LNCaP clone FGC (cell line): ENCODE measurements around the gene DPH2.

Experiments
- DNase-seq: peaks from one replicate; pipeline ENCODE4 v3.0.0-alpha.2; 2011; ENCODE audit warnings: low read depth
- H3K4me3 ChIP-seq: 2 replicates; pipeline ENCODE4 v1.5.1; 2011; ENCODE audit warnings: mild to moderate bottlenecking, low read depth, low read length, control low read depth
- CTCF ChIP-seq: IDR thresholded peaks from 2 replicates; pipeline ENCODE4 v1.5.1; 2012; ENCODE audit warnings: mild to moderate bottlenecking; ENCODE audit not compliant: control insufficient read depth, insufficient read depth; ENCODE audit errors: extremely low read depth

The DPH2 gene

GRCh38 chr1:43969746-43970466 is at the start of gene DPH2:
DPH2 (plus strand) TSS chr1:43970010; CDS start chr1:43970176, 166 bp downstream.
- TF ChIP-seq CTCF: no peak
- H3K4me3 ChIP-seq: peak within 1 kb of the TSS; percentile 99
- DNase-seq: peak; percentile 94

DNA sequence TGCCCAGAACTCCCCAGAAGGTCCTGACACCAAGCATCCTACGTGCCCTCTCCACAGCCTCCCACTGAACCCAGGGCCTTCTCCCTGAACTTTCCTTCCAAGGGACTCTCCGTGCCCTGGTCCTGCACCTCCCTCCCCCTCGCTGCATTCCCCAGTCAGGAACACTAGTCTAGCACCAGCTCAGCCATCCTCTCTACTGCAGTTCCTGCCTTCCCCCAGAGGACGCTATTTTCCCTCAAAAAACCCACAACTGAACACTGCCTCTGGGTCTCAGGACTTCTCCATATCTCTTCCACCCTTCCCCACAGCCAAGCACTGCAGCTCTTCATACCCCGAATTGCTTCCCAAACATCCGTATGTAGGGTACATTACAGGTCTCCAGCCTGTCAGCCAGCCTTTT is 48.8 kb upstream of the DPH2 start:
- no peak for TF ChIP-seq CTCF
- no peak overlapping the region for H3K4me3 ChIP-seq
- DNase-seq: no peak

- no peak for DNase-seq
- no peak overlapping the region for H3K4me3 ChIP-seq
- no peak for TF ChIP-seq CTCF
Measured at GRCh38 chr1:43924516-43924915, 45.3 kb upstream of the DPH2 start.

DNA sequence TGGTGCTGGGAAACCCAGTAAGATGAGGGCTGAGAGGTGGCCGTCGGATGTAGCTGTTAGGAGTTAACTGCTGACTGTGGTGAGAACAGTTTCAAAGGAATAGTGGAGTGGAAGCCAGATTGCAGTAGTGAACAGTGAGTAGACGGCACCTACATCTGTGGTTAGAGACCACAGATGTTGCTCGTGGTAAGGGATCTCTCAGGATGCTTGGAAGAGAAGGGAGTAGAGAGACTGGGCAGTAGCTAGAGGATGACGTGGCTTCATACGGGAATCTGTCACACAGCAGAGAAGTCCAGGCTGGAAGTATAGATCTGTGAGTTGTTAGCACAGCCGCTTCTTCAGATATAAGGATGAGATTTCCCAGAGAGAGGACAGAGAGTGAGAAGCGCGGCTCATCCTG is 44.0 kb upstream of the DPH2 start:
- no peak overlapping the region for H3K4me3 ChIP-seq
- no peak for TF ChIP-seq CTCF
- no peak for DNase-seq

DNA sequence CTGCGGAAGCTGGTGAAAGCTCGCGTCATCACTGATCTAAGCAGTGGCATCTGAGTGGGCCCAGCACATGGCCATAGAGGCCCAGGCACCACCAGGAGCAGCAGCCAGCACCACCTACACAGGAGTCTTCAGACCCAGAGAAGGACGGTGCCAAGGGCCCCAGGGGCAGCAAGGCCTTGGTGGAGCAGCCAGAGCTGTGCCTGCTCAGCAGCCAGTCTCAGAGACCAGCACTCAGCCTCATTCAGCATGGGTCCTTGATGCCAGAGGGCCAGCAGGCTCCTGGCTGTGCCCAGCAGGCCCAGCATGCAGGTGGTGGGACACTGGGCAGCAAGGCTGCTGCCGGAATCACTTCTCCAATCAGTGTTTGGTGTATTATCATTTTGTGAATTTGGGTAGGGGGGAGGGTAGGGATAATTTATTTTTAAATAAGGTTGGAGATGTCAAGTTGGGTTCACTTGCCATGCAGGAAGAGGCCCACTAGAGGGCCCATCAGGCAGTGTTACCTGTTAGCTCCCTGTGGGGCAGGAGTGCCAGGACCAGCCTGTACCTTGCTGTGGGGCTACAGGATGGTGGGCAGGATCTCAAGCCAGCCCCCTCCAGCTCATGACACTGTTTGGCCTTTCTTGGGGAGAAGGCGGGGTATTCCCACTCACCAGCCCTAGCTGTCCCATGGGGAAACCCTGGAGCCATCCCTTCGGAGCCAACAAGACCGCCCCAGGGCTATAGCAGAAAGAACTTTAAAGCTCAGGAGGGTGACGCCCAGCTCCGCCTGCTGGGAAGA is 39.5 kb upstream of the DPH2 start:
- H3K4me3 ChIP-seq: no peak overlapping the region
- no peak for DNase-seq
- peak; percentile 42; the same call in 1 of the 2 replicates for TF ChIP-seq CTCF

DNA sequence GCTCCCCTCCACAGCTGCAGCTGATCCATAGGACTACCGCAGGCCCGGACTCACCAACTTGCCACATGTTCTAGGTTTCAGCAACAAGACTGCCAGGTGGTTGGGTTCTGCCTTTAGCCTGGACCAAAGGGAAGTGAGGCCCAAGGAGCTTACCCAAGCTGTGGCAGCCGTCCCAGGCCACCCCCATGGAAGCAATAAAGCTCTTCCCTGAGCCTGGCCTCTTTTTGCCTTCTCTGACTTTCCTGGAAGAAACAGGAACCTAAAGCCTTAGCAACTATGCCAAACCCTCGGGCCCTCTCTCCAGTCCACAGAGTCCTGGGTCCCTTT is 38.9 kb upstream of the DPH2 start:
- no peak for TF ChIP-seq CTCF
- DNase-seq: no peak
- no peak overlapping the region for H3K4me3 ChIP-seq
